ENCODE measurements around the gene OR52A1. TPM values are rescaled to one million over a fixed set of nuclear protein-coding genes. Genes with fewer than 3 reads are reported as not detected.

Gene OR52A1
- total and polyA plus RNA-seq, 9 of the 15 experiments (the other 6 are each of a cell fraction or from before 2014, with no cell fraction given) = under 0.01 to 0.33 (median 0.13) TPM; not detected in 3

DNA sequence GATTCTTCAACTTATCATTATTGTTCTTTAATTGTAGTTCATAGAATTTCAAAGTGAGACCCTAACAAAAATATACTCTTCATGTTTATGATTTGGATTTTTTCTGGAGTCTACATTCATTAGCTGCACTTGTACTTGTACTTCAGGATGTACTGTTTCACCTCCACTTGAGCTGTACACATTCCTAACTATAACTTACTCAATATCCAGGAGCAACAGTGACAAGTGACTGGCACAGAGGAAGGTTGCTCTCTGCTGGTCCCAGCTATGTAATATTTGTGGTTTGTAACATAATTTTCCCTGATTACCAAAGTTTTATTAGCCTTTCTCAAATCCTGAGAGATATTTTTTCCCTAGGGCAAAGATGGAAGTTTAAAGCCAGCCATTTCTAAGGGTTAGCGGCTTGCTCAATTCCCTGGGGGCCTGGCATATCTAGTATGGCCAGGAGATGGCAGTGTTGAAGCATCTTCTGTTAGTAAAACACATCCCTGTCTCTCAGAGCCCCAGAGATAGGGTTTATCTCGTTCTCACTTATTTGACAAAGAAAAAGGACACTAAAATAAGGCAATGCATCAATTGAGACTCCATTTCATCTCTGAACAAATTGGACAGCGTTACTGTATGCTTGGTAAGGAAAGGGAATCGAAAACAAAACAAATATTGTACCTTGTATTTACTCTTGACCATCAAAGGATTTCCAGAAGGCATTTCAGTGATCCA, 30.6 kb downstream of the OR52A1 start (continued):
- TF ChIP-seq HOXB6 (CRISPR knock-in tag; IDR thresholded peaks at IDR 0.05; ENCODE audit: borderline replicate concordance) (no peak), SIRT6 (IDR thresholded peaks at IDR 0.05; ENCODE audit: low read depth, low read length) (no peak), NFIC (IDR thresholded peaks at IDR 0.05) (no peak), CXXC5 (CRISPR knock-in tag; IDR thresholded peaks at IDR 0.05) (no peak), FOXK2 (conservative IDR thresholded peaks at IDR 0.05 in 1 of 2, IDR thresholded peaks at IDR 0.05 in 1 of 2; ENCODE audit: low read depth in 2 of 2) (no peak), STAT5B (CRISPR knock-in tag; IDR thresholded peaks at IDR 0.05) (no peak), RB1 (IDR thresholded peaks at IDR 0.05; ENCODE audit: low read depth) (no peak), ZNF232 (CRISPR knock-in tag; IDR thresholded peaks at IDR 0.05) (no peak), EWSR1 (IDR thresholded peaks at IDR 0.05; ENCODE audit: borderline replicate concordance, low read depth, partially characterized antibody) (no peak), RBM39 (optimal IDR thresholded peaks at IDR 0.05; ENCODE audit: low read depth, low read length) (no peak), ZBTB33 (CRISPR knock-in tag; IDR thresholded peaks at IDR 0.05) (peak; percentile 84), ZNF511 (CRISPR knock-in tag; IDR thresholded peaks at IDR 0.05) (no peak), SMARCB1 (IDR thresholded peaks at IDR 0.05; ENCODE audit: insufficient read length, low read depth) (no peak), IRF9 (tag; IDR thresholded peaks at IDR 0.05) (no peak), C11orf30 (IDR thresholded peaks at IDR 0.05; ENCODE audit: low read depth) (no peak), MCM3 (IDR thresholded peaks at IDR 0.05) (no peak), ZNF24 (IDR thresholded peaks at IDR 0.05) (no peak; the same call in 1 of the 2 replicates), MYC (IDR thresholded peaks at IDR 0.05; ENCODE audit: low read depth, low read length) (0 out of 2 replicates have a peak, but pooled peaks have one; percentile 21), MYC (CRISPR knock-in tag; IDR thresholded peaks at IDR 0.05; ENCODE audit: borderline replicate concordance, low read depth) (no peak), POLR2G (IDR thresholded peaks at IDR 0.05; ENCODE audit: low read depth, low read length) (no peak), RBM14 (IDR thresholded peaks at IDR 0.05; ENCODE audit: borderline replicate concordance, insufficient read depth, low read depth, low read length) (no peak), BDP1 (IDR thresholded peaks at IDR 0.05; ENCODE audit: insufficient read depth, insufficient read length) (no peak), ARNT (IDR thresholded peaks at IDR 0.05) (peak in 1 of 2 experiments; percentile 65; a peak in 2 of 4 replicates), POLR2AphosphoS2 (IDR thresholded peaks at IDR 0.05; ENCODE audit: low read length) (no peak)
- TF ChIP-seq, protein P1, sequence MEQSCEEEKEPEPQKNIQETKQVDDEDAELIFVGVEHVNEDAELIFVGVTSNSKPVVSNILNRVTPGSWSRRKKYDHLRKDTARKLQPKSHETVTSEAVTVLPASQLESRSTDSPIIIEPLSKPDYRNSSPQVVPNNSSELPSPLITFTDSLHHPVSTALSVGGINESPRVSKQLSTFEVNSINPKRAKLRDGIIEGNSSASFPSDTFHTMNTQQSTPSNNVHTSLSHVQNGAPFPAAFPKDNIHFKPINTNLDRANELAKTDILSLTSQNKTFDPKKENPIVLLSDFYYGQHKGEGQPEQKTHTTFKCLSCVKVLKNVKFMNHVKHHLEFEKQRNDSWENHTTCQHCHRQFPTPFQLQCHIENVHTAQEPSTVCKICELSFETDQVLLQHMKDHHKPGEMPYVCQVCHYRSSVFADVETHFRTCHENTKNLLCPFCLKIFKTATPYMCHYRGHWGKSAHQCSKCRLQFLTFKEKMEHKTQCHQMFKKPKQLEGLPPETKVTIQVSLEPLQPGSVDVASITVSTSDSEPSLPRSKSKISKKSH (CRISPR knock-in tag; IDR thresholded peaks at IDR 0.05) = no peak
